C4-2B (cell line): ENCODE results near the gene SLC9A9.

ENCODE experiments used
- ZFX ChIP-seq: fragments of 450-650 bp; IDR thresholded peaks from 2 replicates; pipeline ENCODE4 v1.6.1; 2017
- TF ChIP-seq, protein P1 (sequence below): fragments of 450-650 bp; conservative IDR thresholded peaks from 2 replicates; pipeline ENCODE4 v1.5.1; 2017; ENCODE audit warnings: mild to moderate bottlenecking

DNA sequence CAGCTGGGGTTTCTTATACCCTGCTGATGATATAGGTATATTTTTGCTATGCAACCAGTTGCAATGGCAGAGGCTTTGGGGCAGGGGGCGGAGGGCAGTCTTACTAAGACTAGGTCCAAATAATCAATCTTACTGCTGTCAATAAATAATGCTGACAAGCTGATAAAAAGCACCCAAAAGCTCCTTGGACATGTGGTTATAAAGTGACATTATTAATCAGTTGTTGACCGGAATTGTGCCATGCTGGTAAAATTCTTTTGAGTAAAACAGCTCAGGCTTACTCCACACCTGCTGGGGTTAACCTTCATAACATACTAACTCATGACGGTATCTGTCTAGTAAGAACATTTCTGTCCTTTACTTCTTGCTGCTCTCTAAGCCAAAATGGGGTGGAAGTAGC lies 626.8 kb downstream of the SLC9A9 start:
- TF ChIP-seq, protein P1, sequence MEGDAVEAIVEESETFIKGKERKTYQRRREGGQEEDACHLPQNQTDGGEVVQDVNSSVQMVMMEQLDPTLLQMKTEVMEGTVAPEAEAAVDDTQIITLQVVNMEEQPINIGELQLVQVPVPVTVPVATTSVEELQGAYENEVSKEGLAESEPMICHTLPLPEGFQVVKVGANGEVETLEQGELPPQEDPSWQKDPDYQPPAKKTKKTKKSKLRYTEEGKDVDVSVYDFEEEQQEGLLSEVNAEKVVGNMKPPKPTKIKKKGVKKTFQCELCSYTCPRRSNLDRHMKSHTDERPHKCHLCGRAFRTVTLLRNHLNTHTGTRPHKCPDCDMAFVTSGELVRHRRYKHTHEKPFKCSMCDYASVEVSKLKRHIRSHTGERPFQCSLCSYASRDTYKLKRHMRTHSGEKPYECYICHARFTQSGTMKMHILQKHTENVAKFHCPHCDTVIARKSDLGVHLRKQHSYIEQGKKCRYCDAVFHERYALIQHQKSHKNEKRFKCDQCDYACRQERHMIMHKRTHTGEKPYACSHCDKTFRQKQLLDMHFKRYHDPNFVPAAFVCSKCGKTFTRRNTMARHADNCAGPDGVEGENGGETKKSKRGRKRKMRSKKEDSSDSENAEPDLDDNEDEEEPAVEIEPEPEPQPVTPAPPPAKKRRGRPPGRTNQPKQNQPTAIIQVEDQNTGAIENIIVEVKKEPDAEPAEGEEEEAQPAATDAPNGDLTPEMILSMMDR = no peak
- TF ChIP-seq ZFX = no peak
